Right lobe of liver (tissue), 4 donors: Measurements from ENCODE around the gene ZDHHC5.

Experiments
- CTCF ChIP-seq, 4 donors: fragments of 200-600 bp in 3 of 4; fragments of 450-650 bp in 1 of 4; IDR thresholded peaks; one replicate each; pipeline versions ENCODE4 v1.5.1 to v1.8.0; 2016 to 2022; ENCODE audit warnings: antibody characterized with exemption in 4 of 4, mild to moderate bottlenecking in 2 of 4
- POLR2A ChIP-seq: fragments of 450-650 bp; IDR thresholded peaks from one replicate; pipeline ENCODE4 v1.6.1; 2017; ENCODE audit warnings: antibody characterized with exemption, mild to moderate bottlenecking
- donor health status: DM: no; HTN: no; CAD: no.
- donor health status: DM: no; HTN: no; CAD: no.
- donor health status: DM: no; HTN: yes; CAD: no.

GRCh38 chr11:57744357-57744756 lies 76.4 kb downstream of the ZDHHC5 start:
- TF ChIP-seq CTCF (IDR thresholded peaks at IDR 0.05) = no peak
- TF ChIP-seq POLR2A = no peak
